GM21390 (cell line): Measurements from ENCODE around the gene GUCA1C.
A peak's percentile ranks its signal among the peaks of the same experiment; 100 is the strongest.

Experiments used
- ATAC-seq: cut with Tn5 transposase; IDR thresholded peaks from one replicate; pipeline ENCODE4 v1.9.1; 2021; ENCODE audit not compliant: unreplicated experiment

GUCA1C gene

DNA sequence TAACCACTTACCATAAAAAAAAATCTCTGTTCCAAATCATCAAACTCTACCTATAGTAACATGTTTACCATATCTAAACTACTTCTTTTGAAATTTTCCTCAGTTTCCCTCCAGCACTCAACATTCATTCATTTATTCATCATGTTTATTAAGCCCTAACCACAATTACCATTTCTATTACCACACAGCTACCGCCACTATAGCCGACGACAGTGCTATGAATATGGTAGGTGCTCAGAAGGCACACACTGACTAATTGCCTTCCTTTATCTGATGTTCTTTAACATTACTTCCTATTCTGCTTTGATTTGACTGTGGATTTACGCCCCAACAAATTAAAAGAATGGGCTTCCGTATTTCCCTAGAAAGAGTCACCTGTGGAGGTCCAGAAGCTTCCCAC is 43.9 kb downstream of the GUCA1C start:
- no peak for ATAC-seq

DNA sequence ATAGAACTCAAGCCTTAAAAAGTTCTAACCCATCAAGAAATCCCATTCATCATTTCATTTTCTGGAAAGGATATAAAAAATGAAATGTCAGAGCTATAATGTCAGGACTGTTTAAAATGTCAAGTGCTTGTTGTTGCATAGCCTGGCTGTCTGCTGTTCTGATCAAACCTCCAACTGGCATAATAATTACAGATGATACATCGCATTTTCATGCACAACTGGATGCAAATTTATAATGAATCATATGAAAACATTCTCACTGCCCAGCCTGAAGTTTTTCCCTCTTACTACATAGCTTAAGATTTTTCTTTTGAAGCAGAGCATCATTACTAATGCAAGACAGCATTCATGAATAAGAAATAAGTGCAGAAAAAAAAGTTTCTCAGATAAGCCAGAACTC is 46.5 kb downstream of the GUCA1C start:
- ATAC-seq = no peak

DNA sequence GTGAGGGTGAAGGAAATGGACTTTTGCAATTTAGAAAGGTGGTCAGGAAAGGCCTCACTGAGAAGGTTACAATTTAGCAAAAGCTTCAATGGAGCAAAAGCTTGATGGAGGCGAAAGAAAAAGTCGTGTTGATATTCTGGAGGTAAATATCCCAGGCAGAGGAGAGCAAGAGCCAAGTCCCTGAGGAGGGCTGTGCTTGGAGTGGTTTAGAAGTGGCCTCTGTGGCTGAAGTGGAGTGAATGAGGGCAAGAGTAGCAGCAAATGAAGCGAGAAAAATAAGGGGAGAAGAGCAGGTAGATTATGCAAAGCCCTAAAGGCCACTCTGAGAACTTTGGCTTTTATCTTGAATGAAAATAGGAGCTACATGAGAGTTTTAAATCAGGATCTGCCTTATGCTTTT is 54.1 kb downstream of the GUCA1C start:
- ATAC-seq = no peak

GRCh38 chr3:108897883-108898282 is 55.8 kb downstream of the GUCA1C start:
- peak; percentile 90 for ATAC-seq

DNA sequence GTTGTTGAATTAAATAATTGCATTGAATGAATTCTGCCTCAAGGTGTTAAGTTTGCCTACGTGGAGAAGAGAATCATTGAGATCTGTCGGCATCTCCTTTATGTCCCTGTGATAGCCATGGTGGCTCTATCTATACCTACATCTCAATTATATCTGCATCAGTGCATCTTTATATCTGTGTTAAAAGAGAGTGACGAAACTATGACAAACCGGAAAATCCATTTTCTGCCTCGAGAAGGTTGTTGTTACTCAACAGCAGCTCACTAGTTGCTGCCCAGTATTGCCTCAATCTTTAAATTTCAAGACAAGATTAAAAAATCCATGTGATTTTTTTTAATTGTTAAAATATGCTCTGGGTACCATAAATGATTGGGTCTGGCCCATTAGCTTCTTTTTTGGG is 58.7 kb downstream of the GUCA1C start:
- no peak for ATAC-seq

- no peak for ATAC-seq
Measured at GRCh38 chr3:108891833-108892232, 61.8 kb downstream of the GUCA1C start.

DNA sequence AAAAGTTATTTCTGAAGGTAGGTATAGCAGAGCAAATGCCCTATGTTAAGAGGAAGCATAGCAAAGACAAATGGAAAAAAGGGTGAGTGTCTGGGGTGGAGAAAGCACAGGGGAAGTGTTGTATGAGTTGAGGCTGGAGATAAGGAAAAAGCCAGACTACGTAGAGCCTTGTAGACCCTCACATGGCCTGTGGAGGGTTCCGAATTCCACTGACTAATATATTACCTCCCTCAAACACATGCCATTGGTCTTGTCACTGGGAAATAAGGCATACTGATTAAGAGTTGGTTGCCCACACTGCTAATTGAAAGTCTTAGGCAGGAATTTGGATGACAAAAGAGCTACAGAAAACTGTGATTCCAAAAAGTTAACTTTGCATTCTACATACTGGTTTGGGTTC is 65.9 kb downstream of the GUCA1C start:
- ATAC-seq = no peak

- ATAC-seq = no peak
Measured at GRCh38 chr3:108887121-108887520, 66.6 kb downstream of the GUCA1C start.

DNA sequence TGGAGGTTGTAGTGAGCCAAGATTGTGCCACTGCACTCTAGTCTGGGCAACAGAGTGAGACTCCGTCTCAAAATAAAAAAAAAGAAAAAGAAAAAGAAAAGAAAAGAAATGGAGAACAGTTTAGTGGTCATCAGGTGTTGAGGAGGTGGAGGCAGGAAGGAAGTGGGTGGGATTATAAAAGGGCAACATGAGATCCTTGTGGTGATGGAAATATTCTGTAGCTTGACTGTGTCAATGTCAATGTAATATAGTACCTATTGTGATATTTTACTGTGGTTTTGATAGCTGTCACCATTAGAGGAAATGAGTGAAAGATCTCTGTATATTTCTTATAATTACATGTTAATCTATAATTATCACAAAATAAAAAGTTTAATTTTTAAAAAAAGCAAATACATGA is 70.3 kb downstream of the GUCA1C start:
- no peak for ATAC-seq

DNA sequence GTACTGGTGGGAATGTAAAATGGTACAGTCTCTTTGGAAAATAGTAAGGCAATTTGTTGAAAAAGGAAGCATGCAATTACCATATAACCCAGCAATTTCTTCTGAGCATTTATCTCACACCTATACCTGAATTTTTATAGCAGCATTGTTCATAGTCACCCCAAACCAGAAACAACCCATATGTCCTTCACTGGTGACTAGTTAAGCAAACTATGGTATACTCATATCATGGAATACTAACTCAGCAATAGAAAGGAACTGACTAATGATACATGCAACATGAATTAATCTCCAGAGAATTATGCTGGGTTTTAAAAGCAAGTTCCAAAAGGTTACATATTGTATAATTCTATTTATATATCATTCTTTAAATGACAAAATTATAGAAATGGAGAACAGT is 70.9 kb downstream of the GUCA1C start:
- ATAC-seq = no peak

DNA sequence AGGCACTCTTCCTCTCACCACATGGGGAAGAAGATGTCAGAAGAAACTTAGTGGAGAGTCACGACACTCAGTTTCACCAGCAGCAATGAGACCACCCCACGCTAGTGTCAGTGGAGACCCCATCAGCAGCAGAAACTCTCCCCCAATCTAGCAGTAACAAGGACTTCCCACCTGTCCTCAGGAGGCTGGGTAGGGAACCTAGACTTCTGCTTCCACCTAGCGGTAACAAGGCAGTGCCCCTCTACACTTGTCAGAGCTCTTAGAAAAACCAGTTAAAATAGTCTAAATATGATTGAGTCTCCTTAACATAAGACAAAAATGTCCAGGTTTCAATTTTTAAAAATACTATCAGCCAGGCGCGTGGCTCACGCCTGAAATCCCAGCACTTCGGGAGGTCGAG is 73.8 kb downstream of the GUCA1C start:
- no peak for ATAC-seq

DNA sequence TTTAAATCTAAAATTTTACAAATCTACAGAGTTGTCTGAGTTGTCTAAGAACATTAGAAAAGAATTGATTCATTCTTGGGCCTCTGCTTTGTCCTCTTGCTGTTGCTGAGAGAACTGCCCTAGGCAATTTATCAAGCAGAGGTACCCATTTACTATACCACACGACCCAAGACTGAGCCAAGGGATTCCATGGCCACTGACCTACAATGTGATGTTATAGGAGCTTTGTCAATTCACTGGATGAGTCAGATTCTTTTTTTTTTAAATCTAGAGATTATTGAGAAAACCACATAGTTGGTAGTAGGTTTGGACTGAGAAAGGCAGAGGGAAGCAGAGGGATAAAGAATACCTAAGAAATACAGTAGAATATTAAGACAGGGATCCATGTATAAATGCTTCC is 75.8 kb downstream of the GUCA1C start:
- no peak for ATAC-seq

DNA sequence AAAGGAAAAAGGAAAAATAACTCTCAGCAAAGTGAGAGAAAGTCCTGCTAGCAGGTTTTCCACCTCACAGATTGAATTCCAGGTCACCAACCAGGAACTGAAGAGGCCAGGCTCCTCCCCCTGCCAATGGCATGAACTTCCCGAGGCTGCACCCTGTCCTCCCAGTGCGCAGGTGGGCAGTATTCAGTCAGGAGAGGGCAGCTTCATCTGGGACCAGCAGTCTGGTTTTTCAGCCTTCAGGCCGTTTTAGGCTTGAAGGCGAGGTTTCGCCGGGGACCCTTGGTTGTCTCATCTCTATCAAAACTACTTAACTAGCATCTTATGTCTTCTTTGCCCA is 89.9 kb downstream of the GUCA1C start:
- ATAC-seq = no peak

DNA sequence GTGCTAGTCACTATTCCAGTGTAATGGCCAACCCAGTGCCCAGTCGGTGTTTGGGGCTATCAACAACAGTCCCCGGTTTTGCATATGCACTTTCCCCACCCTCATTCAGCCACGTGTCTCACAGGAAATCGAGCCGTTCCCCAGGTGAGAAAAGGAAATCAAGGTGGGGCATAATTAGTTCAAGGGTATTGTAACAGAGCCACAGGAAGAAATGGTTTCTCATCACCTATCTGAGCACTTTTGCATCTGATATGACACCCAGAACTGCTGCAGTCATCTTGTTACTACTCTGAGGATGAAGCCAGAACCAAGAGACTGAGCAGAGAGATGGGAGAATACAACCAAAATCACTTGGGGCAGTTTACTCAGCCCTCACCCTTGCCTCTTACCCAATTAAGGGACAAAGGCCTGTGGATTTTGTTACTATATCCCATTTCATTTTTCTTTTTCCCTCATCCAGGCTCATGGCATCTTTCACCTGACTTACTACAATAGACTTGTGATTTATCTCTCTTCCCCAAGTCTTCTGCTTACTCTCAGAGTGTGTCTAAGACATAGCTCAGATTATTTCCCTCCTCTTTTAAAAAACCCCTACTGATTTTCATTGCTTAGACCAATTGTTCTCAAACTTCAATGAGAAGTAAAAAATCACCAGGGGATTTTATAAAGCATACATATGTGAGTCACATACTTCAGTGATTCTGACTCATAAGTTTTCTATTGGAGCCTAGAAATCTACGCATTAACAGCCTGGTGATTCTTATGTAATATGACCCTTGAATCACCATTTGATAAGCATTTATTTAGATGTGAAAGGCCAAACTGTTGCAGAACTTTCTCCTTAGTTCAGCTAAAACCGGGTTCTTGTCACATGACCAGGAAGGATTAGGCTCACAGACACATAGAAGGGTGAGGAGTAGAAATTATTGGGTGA is 90.5 kb downstream of the GUCA1C start:
- ATAC-seq = peak; percentile 51

DNA sequence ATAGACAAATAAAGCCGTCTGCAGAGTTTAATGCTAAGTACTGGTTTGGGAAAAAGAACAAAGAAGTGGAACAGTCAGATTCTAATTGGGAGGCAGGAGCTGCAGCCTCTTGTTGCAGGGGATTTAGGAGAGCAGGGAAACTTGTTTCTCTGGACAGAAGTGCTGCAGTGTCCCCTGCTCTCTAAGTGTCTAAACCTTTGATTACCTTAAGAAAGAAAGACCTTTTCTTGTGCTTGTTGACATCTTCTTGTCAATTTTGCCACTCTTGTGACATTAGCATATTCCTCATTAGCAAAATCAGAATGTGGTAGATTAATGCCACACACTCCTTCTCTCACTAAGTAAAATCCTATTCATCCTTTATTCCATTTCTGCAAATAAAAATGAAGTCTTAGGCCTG is 92.3 kb downstream of the GUCA1C start:
- ATAC-seq = no peak
